K562 (cell line): ENCODE results near the gene CALM3. TPM values are rescaled to one million over a fixed set of nuclear protein-coding genes. Genes with fewer than 3 reads are reported as not detected.

Experiments used
- CBFA2T3 ChIP-seq: fragments of 450-650 bp; IDR thresholded peaks from 2 replicates; pipeline ENCODE4 v1.6.1; 2017
- CEBPG ChIP-seq, 3 experiments: fragments of 200-800 bp in 1 of 3; sonication (Bioruptor generic) in 1 of 3; sonication (generic) in 1 of 3; formaldehyde crosslinking in 1 of 3; IDR thresholded peaks in 2 of 3; conservative IDR thresholded peaks in 1 of 3; 2 replicates each; pipeline versions ENCODE4 v1.6.1 to v1.8.0; 2016 to 2022; ENCODE audit warnings: missing compliant biosample characterization in 2 of 3, missing genetic modification characterization in 2 of 3, mild to moderate bottlenecking in 1 of 3, missing genetic modification reagents in 1 of 3
- CSDE1 ChIP-seq, 2 experiments: fragments of 450-650 bp; IDR thresholded peaks; 2 replicates each; pipeline ENCODE4 v1.6.1; 2016; ENCODE audit warnings: mild to moderate bottlenecking in 1 of 2
- PHF8 ChIP-seq: fragments of 200-600 bp; sonication (generic); IDR thresholded peaks from 2 replicates; pipeline ENCODE4 v1.6.1; 2012; ENCODE audit warnings: mixed run types, mild to moderate bottlenecking, inconsistent platforms, low read length, moderate library complexity, borderline replicate concordance
- POLR2G ChIP-seq: fragments of 200-400 bp; formaldehyde crosslinking; IDR thresholded peaks from 2 replicates; pipeline ENCODE4 v1.6.1; 2017; ENCODE audit warnings: low read depth, mild to moderate bottlenecking, antibody characterized with exemption, low read length, moderate library complexity
- PTTG1 ChIP-seq: fragments of 450-650 bp; IDR thresholded peaks from 2 replicates; pipeline ENCODE4 v1.6.1; 2016; ENCODE audit warnings: low read depth, mild to moderate bottlenecking, missing genetic modification characterization, missing compliant biosample characterization
- SMAD1 ChIP-seq: fragments of 150-350 bp; IDR thresholded peaks from 2 replicates; pipeline ENCODE4 v1.6.1; 2014; ENCODE audit warnings: low read length, low read depth; ENCODE audit not compliant: partially characterized antibody
- SMARCC2 ChIP-seq: fragments of 450-650 bp; IDR thresholded peaks from 2 replicates; pipeline ENCODE4 v1.6.1; 2017; ENCODE audit warnings: antibody characterized with exemption, moderate library complexity, mild to moderate bottlenecking, low read depth
- SP1 ChIP-seq: sonication (generic); formaldehyde crosslinking; IDR thresholded peaks from 2 replicates; pipeline ENCODE4 v1.8.1; 2022; ENCODE audit warnings: mild to moderate bottlenecking, missing genetic modification reagents
- SRSF1 ChIP-seq: fragments of 200-400 bp; formaldehyde crosslinking; IDR thresholded peaks from 2 replicates; pipeline ENCODE4 v1.6.1; 2017; ENCODE audit warnings: mild to moderate bottlenecking, low read depth, low read length, moderate library complexity
- STAT5A ChIP-seq: IDR thresholded peaks from 2 replicates; pipeline ENCODE4 v1.6.1; 2012; ENCODE audit warnings: low read length, inconsistent platforms, borderline replicate concordance
- TAF15 ChIP-seq: fragments of 200-400 bp; formaldehyde crosslinking; IDR thresholded peaks from 2 replicates; pipeline ENCODE4 v1.6.1; 2017; ENCODE audit warnings: mild to moderate bottlenecking, low read depth, low read length, moderate library complexity
- ZNF311 ChIP-seq: fragments of 250-450 bp; sonication (Bioruptor Pico); IDR thresholded peaks from 2 replicates; pipeline ENCODE4 v1.4.0; 2020; ENCODE audit warnings: mild to moderate bottlenecking, moderate library complexity
- ZNF324 ChIP-seq: fragments of 250-450 bp; sonication (Bioruptor Pico); IDR thresholded peaks from 2 replicates; pipeline ENCODE4 v1.4.0; 2020; ENCODE audit warnings: mild to moderate bottlenecking
- ZNF695 ChIP-seq: fragments of 450-650 bp; formaldehyde crosslinking; IDR thresholded peaks from 2 replicates; pipeline ENCODE4 v1.4.0; 2020; ENCODE audit warnings: mild to moderate bottlenecking, moderate library complexity
- polyA plus RNA-seq, 8 experiments: library from polyadenylated mRNA; depleted of rRNA in 4 of 8; stranded (reverse) in 5 of 8; unstranded in 3 of 8; fragments of >200 nt; fragmentation: Nextera tagmentation in 2 of 8; fragmentation: Illumina TruSeq in 1 of 8; extraction: Ambion mirVana in 2 of 8; extraction: Trizol in 1 of 8; gene quantifications; 2 replicates each; pipeline versions ENCODE4 v1.2.1 to v1.2.3, GENCODE V29; 2011 to 2014; ENCODE audit warnings: inconsistent platforms in 1 of 8, missing spikeins in 1 of 8
- total RNA-seq, 7 experiments: library from RNA; depleted of rRNA in 6 of 7; stranded (reverse); fragments of >200 nt in 6 of 7; fragmentation: Illumina TruSeq in 2 of 7; extraction: Trizol in 2 of 7; gene quantifications; 2 replicates each; pipeline versions ENCODE4 v1.2.1 to v1.2.3, GENCODE V29; 2011 to 2021; ENCODE audit warnings: low replicate concordance in 1 of 7
- TF ChIP-seq, protein P1 (sequence below): IDR thresholded peaks from 2 replicates; pipeline ENCODE4 v1.6.1; 2011; ENCODE audit warnings: borderline replicate concordance, low read depth, mild to moderate bottlenecking, moderate library complexity, low read length; ENCODE audit not compliant: insufficient read depth, poor library complexity, severe bottlenecking
- TF ChIP-seq, protein P2 (sequence below): fragments of 250-450 bp; sonication (Bioruptor Pico); IDR thresholded peaks from 2 replicates; pipeline ENCODE4 v1.8.0; 2021; ENCODE audit warnings: moderate library complexity, mild to moderate bottlenecking, inconsistent platforms
- TF ChIP-seq, protein P3 (sequence below): IDR thresholded peaks from 3 replicates; pipeline ENCODE4 v1.6.1; 2011; ENCODE audit warnings: borderline replicate concordance, mild to moderate bottlenecking, moderate library complexity; ENCODE audit not compliant: insufficient read length; ENCODE audit errors: extremely low read depth
- TF ChIP-seq, protein P4 (sequence below): fragments of 450-650 bp; formaldehyde crosslinking; IDR thresholded peaks from 2 replicates; pipeline ENCODE4 v1.4.0; 2020; ENCODE audit warnings: mild to moderate bottlenecking, mixed read lengths

The CALM3 gene
- total and polyA plus RNA-seq, 9 of the 15 experiments (the other 6 are each of a cell fraction or from before 2014, with no cell fraction given): 34.6 to 350 (median 156) TPM

DNA sequence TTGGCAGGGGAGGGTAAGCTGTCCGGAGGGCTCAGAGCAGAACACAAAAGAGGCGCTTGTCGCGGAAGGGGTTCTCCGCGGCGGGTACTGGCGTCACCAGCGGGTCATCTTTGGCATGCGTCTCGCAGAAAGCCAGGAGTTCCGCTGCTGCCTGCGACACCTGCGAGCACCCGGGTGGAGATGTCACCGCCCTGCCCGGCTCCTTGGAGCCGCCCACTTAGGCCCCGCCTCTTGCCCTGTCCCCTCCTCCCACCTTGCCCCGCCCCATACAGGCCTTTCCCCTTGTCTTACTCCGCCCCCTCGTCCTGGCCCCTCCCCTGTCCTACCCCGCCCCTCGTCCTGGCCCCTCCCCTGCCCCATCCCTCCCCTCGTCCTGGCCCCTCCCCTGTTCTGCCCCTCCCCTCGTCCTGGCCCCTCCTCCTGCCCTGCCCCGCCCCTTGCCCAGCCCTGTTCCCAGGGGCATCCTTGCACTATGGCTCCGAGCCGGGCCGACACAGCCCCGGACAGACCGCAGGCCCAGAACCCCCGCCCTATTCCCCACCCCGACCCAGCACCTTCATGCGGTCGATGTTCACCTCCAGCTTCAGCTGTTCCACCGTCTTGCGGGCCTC is 33.0 kb downstream of the CALM3 start (continued):
- TF ChIP-seq, protein P1, sequence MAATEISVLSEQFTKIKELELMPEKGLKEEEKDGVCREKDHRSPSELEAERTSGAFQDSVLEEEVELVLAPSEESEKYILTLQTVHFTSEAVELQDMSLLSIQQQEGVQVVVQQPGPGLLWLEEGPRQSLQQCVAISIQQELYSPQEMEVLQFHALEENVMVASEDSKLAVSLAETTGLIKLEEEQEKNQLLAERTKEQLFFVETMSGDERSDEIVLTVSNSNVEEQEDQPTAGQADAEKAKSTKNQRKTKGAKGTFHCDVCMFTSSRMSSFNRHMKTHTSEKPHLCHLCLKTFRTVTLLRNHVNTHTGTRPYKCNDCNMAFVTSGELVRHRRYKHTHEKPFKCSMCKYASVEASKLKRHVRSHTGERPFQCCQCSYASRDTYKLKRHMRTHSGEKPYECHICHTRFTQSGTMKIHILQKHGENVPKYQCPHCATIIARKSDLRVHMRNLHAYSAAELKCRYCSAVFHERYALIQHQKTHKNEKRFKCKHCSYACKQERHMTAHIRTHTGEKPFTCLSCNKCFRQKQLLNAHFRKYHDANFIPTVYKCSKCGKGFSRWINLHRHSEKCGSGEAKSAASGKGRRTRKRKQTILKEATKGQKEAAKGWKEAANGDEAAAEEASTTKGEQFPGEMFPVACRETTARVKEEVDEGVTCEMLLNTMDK: no peak
- TF ChIP-seq ZNF324 (CRISPR knock-in tag) (no peak), SMARCC2 (no peak), PTTG1 (tag) (no peak), SMAD1 (no peak), ZNF311 (CRISPR knock-in tag) (no peak), CBFA2T3 (no peak), TAF15 (no peak), CEBPG (CRISPR knock-in tag; IDR thresholded peaks at IDR 0.05) (no peak), CEBPG (tag; conservative IDR thresholded peaks at IDR 0.05 in 1 of 2, IDR thresholded peaks at IDR 0.05 in 1 of 2) (no peak), PHF8 (peak; percentile 17; the same call in 1 of the 2 replicates), SRSF1 (no peak), POLR2G (peak; percentile 59), STAT5A (no peak), SP1 (CRISPR knock-in tag) (peak; percentile 28), ZNF695 (CRISPR knock-in tag) (no peak), CSDE1 (IDR thresholded peaks at IDR 0.05) (no peak)
- TF ChIP-seq, protein P2, sequence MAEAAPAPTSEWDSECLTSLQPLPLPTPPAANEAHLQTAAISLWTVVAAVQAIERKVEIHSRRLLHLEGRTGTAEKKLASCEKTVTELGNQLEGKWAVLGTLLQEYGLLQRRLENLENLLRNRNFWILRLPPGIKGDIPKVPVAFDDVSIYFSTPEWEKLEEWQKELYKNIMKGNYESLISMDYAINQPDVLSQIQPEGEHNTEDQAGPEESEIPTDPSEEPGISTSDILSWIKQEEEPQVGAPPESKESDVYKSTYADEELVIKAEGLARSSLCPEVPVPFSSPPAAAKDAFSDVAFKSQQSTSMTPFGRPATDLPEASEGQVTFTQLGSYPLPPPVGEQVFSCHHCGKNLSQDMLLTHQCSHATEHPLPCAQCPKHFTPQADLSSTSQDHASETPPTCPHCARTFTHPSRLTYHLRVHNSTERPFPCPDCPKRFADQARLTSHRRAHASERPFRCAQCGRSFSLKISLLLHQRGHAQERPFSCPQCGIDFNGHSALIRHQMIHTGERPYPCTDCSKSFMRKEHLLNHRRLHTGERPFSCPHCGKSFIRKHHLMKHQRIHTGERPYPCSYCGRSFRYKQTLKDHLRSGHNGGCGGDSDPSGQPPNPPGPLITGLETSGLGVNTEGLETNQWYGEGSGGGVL (CRISPR knock-in tag): no peak
- TF ChIP-seq, protein P3, sequence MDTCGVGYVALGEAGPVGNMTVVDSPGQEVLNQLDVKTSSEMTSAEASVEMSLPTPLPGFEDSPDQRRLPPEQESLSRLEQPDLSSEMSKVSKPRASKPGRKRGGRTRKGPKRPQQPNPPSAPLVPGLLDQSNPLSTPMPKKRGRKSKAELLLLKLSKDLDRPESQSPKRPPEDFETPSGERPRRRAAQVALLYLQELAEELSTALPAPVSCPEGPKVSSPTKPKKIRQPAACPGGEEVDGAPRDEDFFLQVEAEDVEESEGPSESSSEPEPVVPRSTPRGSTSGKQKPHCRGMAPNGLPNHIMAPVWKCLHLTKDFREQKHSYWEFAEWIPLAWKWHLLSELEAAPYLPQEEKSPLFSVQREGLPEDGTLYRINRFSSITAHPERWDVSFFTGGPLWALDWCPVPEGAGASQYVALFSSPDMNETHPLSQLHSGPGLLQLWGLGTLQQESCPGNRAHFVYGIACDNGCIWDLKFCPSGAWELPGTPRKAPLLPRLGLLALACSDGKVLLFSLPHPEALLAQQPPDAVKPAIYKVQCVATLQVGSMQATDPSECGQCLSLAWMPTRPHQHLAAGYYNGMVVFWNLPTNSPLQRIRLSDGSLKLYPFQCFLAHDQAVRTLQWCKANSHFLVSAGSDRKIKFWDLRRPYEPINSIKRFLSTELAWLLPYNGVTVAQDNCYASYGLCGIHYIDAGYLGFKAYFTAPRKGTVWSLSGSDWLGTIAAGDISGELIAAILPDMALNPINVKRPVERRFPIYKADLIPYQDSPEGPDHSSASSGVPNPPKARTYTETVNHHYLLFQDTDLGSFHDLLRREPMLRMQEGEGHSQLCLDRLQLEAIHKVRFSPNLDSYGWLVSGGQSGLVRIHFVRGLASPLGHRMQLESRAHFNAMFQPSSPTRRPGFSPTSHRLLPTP: no peak
- TF ChIP-seq, protein P4, sequence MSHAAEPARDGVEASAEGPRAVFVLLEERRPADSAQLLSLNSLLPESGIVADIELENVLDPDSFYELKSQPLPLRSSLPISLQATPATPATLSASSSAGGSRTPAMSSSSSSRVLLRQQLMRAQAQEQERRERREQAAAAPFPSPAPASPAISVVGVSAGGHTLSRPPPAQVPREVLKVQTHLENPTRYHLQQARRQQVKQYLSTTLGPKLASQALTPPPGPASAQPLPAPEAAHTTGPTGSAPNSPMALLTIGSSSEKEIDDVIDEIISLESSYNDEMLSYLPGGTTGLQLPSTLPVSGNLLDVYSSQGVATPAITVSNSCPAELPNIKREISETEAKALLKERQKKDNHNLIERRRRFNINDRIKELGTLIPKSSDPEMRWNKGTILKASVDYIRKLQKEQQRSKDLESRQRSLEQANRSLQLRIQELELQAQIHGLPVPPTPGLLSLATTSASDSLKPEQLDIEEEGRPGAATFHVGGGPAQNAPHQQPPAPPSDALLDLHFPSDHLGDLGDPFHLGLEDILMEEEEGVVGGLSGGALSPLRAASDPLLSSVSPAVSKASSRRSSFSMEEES (CRISPR knock-in tag): no peak
